Measurements from ENCODE around the gene SPEG.

SPEG gene

GRCh38 chr2:219537657-219538488 is 103.2 kb downstream of the SPEG start:
- H3K4me3 ChIP-seq (ENCODE audit: low read depth, low read length) = no peak overlapping the region
- TF ChIP-seq CTCF (IDR thresholded peaks at IDR 0.05; ENCODE audit: borderline replicate concordance, insufficient read depth, low read depth, low read length) = no peak

- no peak for TF ChIP-seq CTCF (IDR thresholded peaks at IDR 0.05; ENCODE audit: borderline replicate concordance, insufficient read depth, low read depth, low read length)
These were observed 103.9 kb downstream of the SPEG start for GRCh38 chr2:219538504-219538951.

GRCh38 chr2:219538956-219539788 is 104.5 kb downstream of the SPEG start:
- no peak overlapping the region for H3K4me3 ChIP-seq (ENCODE audit: low read depth, low read length)
- no peak for TF ChIP-seq CTCF (IDR thresholded peaks at IDR 0.05; ENCODE audit: borderline replicate concordance, insufficient read depth, low read depth, low read length)

More at GRCh38 chr2:219538504-219538951, 103.9 kb downstream of the SPEG start:
- no peak overlapping the region for H3K4me3 ChIP-seq (ENCODE audit: low read depth, low read length)

GRCh38 chr2:219539926-219540678 is 105.5 kb downstream of the SPEG start:
- TF ChIP-seq CTCF (IDR thresholded peaks at IDR 0.05; ENCODE audit: borderline replicate concordance, insufficient read depth, low read depth, low read length) = no peak
- no peak overlapping the region for H3K4me3 ChIP-seq (ENCODE audit: low read depth, low read length)

- TF ChIP-seq CTCF (IDR thresholded peaks at IDR 0.05; ENCODE audit: borderline replicate concordance, insufficient read depth, low read depth, low read length) = no peak
- no peak overlapping the region for H3K4me3 ChIP-seq (ENCODE audit: low read depth, low read length)
These were observed 106.3 kb downstream of the SPEG start for GRCh38 chr2:219540784-219541504.

GRCh38 chr2:219541611-219542180 is 107.1 kb downstream of the SPEG start:
- peak overlapping the region; percentile 42 for H3K4me3 ChIP-seq (ENCODE audit: low read depth, low read length)
- TF ChIP-seq CTCF (IDR thresholded peaks at IDR 0.05; ENCODE audit: borderline replicate concordance, insufficient read depth, low read depth, low read length) = peak; percentile 93
